ENCODE data around the gene AAK1. TPM values are rescaled to one million over a fixed set of nuclear protein-coding genes. Genes with fewer than 3 reads are reported as not detected.
"Not testable (repeated sequence)": the region's sequence is repeated elsewhere in the genome, so short reads cannot be mapped to it uniquely, and the experiment has no call there.

Gene AAK1
- total RNA-seq, 6 experiments from 2014 or later: 96.6 to 123 (median 108) TPM

DNA sequence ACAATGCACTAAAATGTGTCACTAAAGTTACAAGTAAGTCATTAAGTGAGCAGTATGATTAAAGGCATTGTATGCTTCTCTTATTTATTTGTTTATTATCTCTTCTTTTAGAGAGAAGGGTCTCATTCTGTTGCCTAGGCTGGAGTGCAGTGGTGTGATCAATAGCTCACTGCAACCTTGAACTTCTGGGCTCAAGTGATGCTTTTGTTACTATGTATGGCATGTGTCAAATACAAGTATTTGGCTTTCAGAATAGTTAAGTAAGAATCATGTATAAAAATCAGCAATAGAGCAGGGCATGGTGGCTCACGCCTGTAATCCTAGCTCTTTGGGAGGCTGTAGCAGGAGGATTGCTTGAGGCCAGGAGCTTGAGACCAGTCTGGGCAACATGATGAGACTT, 15.8 kb upstream of the AAK1 start:
- Mint-ChIP-seq H3K27ac (no peak overlapping the region), H3K36me3 (ENCODE audit: low read depth) (peaks cover 10% of the 10 kb centered on the region), H3K4me3 (no peak overlapping the region), H3K9me3 (peaks cover 8% of the 10 kb centered on the region), H3K27me3 (ENCODE audit: insufficient read depth) (no peaks in the 10 kb centered on the region; the same call in 1 of the 2 replicates), H3K4me1 (ENCODE audit: low read depth) (peaks cover 11% of the 10 kb centered on the region)
- TF ChIP-seq, protein P1, sequence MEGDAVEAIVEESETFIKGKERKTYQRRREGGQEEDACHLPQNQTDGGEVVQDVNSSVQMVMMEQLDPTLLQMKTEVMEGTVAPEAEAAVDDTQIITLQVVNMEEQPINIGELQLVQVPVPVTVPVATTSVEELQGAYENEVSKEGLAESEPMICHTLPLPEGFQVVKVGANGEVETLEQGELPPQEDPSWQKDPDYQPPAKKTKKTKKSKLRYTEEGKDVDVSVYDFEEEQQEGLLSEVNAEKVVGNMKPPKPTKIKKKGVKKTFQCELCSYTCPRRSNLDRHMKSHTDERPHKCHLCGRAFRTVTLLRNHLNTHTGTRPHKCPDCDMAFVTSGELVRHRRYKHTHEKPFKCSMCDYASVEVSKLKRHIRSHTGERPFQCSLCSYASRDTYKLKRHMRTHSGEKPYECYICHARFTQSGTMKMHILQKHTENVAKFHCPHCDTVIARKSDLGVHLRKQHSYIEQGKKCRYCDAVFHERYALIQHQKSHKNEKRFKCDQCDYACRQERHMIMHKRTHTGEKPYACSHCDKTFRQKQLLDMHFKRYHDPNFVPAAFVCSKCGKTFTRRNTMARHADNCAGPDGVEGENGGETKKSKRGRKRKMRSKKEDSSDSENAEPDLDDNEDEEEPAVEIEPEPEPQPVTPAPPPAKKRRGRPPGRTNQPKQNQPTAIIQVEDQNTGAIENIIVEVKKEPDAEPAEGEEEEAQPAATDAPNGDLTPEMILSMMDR (IDR thresholded peaks at IDR 0.05): no peak
- DNase-seq: no peak

DNA sequence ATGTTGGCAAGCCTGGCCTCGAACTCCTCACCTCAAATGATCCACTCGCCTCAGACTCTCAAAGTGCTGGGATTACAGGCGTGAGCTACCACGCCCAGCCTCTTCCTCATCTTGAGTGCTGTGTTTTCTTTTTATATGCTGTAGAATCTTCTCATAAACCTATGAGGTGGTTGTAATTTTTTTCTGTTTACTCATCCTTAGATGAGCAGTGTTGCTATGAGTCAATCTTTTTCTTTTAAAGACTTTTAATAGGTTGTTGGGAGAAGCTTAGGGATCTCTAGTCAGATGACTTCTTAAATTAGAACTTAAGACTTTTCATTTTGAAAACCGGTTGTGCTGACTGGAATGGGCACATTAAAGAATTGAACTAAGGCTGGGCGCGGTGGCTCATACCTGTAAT, 8.7 kb upstream of the AAK1 start:
- TF ChIP-seq, protein P1 (IDR thresholded peaks at IDR 0.05): no peak
- Mint-ChIP-seq H3K27me3 (ENCODE audit: insufficient read depth) (no peaks in the 10 kb centered on the region; the same call in 1 of the 2 replicates), H3K27ac (peak overlapping the region; percentile 98), H3K9me3 (peaks cover 3% of the 10 kb centered on the region; the same call in 1 of the 2 replicates), H3K4me1 (ENCODE audit: low read depth) (peaks cover 20% of the 10 kb centered on the region), H3K36me3 (ENCODE audit: low read depth) (peaks cover 6% of the 10 kb centered on the region), H3K4me3 (peak overlapping the region; percentile 74)
- DNase-seq: peak; percentile 96

DNA sequence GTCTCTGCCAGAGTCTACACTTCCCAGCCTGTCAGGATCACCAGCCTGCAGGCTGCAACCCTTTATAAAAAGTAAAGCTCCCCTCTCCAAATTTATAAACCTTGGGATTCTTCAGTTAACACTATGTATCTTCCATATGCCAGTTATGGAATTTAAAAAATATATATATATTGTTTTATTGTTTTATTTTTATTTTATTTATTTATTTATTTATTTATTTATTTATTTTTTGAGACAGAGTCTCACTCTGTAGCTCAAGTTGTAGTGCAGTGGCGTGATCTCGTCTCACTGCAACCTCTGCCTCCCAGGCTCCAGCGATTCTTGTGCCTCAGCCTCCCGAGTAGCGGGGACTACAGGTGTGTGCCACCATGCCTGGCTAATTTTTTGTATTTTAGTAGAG, 3.7 kb upstream of the AAK1 start:
- not testable (repeated sequence) for H3K4me3 Mint-ChIP-seq; H3K27me3 Mint-ChIP-seq (ENCODE audit: insufficient read depth); H3K9me3 Mint-ChIP-seq; H3K27ac Mint-ChIP-seq; DNase-seq
- Mint-ChIP-seq H3K4me1 (ENCODE audit: low read depth) (peaks cover 40% of the 10 kb centered on the region), H3K36me3 (ENCODE audit: low read depth) (peaks cover 11% of the 10 kb centered on the region)

GRCh38 chr2:69646714-69647113, 3.2 kb upstream of the AAK1 start:
- Mint-ChIP-seq H3K36me3 (ENCODE audit: low read depth) (peaks cover 11% of the 10 kb centered on the region), H3K4me1 (ENCODE audit: low read depth) (peaks cover 36% of the 10 kb centered on the region), H3K27me3 (ENCODE audit: insufficient read depth) (no peaks in the 10 kb centered on the region; the same call in 1 of the 2 replicates), H3K4me3 (no peak overlapping the region), H3K9me3 (no peaks in the 10 kb centered on the region), H3K27ac (no peak overlapping the region)
- DNase-seq: no peak
- TF ChIP-seq, protein P1 (IDR thresholded peaks at IDR 0.05): no peak

DNA sequence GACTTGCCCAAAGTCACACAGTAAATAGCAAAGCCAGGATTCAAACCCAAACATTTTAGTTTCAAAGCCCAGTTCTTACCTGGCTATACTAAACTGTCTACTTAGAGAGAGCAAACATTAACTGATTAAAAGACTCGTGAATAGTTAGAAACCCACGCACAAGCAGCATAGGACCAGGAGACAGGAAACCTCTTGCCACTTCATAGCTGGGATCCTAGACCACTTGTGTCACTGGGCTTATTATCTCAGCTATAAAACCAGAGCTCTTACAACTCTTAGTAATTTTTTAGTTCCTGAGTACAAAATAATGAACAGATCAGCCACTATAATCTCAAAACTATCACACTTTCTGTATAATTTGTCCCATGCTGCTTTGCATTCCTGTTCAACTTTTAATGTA, 2.4 kb upstream of the AAK1 start:
- TF ChIP-seq, protein P1 (IDR thresholded peaks at IDR 0.05): no peak
- DNase-seq: no peak
- H3K27me3 Mint-ChIP-seq (ENCODE audit: insufficient read depth): no peaks in the 10 kb centered on the region; the same call in 1 of the 2 replicates
- H3K4me1 Mint-ChIP-seq (ENCODE audit: low read depth): peaks cover 39% of the 10 kb centered on the region
- H3K36me3 Mint-ChIP-seq (ENCODE audit: low read depth): peaks cover 19% of the 10 kb centered on the region
- H3K27ac Mint-ChIP-seq: peak overlapping the region; percentile 97
- H3K9me3 Mint-ChIP-seq: no peaks in the 10 kb centered on the region
- no peak overlapping the region for H3K4me3 Mint-ChIP-seq

- Mint-ChIP-seq H3K36me3 (ENCODE audit: low read depth) (peaks cover 28% of the 10 kb centered on the region), H3K9me3 (no peaks in the 10 kb centered on the region), H3K4me3 (peak overlapping the region; percentile 95), H3K4me1 (ENCODE audit: low read depth) (peaks cover 47% of the 10 kb centered on the region), H3K27me3 (ENCODE audit: insufficient read depth) (no peaks in the 10 kb centered on the region; the same call in none of the 2 replicates), H3K27ac (peak overlapping the region; percentile 97)
- no peak for DNase-seq
- TF ChIP-seq, protein P1 (IDR thresholded peaks at IDR 0.05): no peak
Observed at GRCh38 chr2:69645031-69645431, 1.5 kb upstream of the AAK1 start.

Measured in HFFc6 (cell line).